Nephron progenitor cell (in vitro differentiated cells): ENCODE data around the gene KDM7A.
A peak's percentile ranks its signal among the peaks of the same experiment; 100 is the strongest.

ENCODE experiments used
- DNase-seq: peaks from one replicate; pipeline ENCODE4 v3.0.0; 2021
- H3K27ac Mint-ChIP-seq: 2 replicates; pipeline ENCODE4 v1.8.0; 2021; ENCODE audit warnings: mild to moderate bottlenecking, moderate library complexity, mixed read lengths
- H3K27me3 Mint-ChIP-seq: 2 replicates; pipeline ENCODE4 v1.8.0; 2021; ENCODE audit warnings: mild to moderate bottlenecking, low read depth, mixed read lengths; ENCODE audit not compliant: poor library complexity
- H3K36me3 Mint-ChIP-seq: 2 replicates; pipeline ENCODE4 v1.8.0; 2021; ENCODE audit warnings: low read depth, mixed read lengths
- H3K4me1 Mint-ChIP-seq: 2 replicates; pipeline ENCODE4 v1.8.0; 2021; ENCODE audit warnings: mixed read lengths
- H3K4me3 Mint-ChIP-seq: 2 replicates; pipeline ENCODE4 v1.8.0; 2021; ENCODE audit warnings: mild to moderate bottlenecking, moderate library complexity, mixed read lengths
- H3K9me3 Mint-ChIP-seq: 2 replicates; pipeline ENCODE4 v1.8.0; 2021; ENCODE audit warnings: mild to moderate bottlenecking, moderate library complexity, mixed read lengths
- TF ChIP-seq, protein P1 (sequence below): fragments of 200-600 bp; sonication (generic); IDR thresholded peaks from 2 replicates; pipeline ENCODE4 v1.5.0; 2021; ENCODE audit warnings: antibody characterized with exemption

The KDM7A gene

GRCh38 chr7:140056431-140057142 is 120.2 kb downstream of the KDM7A start:
- no peak for DNase-seq

GRCh38 chr7:140055833-140056232 is 121.0 kb downstream of the KDM7A start:
- TF ChIP-seq, protein P1, sequence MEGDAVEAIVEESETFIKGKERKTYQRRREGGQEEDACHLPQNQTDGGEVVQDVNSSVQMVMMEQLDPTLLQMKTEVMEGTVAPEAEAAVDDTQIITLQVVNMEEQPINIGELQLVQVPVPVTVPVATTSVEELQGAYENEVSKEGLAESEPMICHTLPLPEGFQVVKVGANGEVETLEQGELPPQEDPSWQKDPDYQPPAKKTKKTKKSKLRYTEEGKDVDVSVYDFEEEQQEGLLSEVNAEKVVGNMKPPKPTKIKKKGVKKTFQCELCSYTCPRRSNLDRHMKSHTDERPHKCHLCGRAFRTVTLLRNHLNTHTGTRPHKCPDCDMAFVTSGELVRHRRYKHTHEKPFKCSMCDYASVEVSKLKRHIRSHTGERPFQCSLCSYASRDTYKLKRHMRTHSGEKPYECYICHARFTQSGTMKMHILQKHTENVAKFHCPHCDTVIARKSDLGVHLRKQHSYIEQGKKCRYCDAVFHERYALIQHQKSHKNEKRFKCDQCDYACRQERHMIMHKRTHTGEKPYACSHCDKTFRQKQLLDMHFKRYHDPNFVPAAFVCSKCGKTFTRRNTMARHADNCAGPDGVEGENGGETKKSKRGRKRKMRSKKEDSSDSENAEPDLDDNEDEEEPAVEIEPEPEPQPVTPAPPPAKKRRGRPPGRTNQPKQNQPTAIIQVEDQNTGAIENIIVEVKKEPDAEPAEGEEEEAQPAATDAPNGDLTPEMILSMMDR, result no peak
- H3K9me3 Mint-ChIP-seq, result no peaks in the 10 kb centered on the region
- peaks cover 7% of the 10 kb centered on the region for H3K4me1 Mint-ChIP-seq
- no peak for DNase-seq
- H3K36me3 Mint-ChIP-seq, result no peaks in the 10 kb centered on the region
- no peak overlapping the region for H3K27ac Mint-ChIP-seq
- no peak overlapping the region for H3K4me3 Mint-ChIP-seq
- peaks cover 46% of the 10 kb centered on the region for H3K27me3 Mint-ChIP-seq

More at GRCh38 chr7:140056431-140057142, 120.2 kb downstream of the KDM7A start:
- peaks cover 4% of the 10 kb centered on the region for H3K9me3 Mint-ChIP-seq
- H3K4me3 Mint-ChIP-seq, result no peak overlapping the region
- no peak overlapping the region for H3K27ac Mint-ChIP-seq
- no peaks in the 10 kb centered on the region for H3K36me3 Mint-ChIP-seq
- H3K27me3 Mint-ChIP-seq, result peaks cover 49% of the 10 kb centered on the region
- peaks cover 7% of the 10 kb centered on the region for H3K4me1 Mint-ChIP-seq
- TF ChIP-seq, protein P1, result no peak

DNA sequence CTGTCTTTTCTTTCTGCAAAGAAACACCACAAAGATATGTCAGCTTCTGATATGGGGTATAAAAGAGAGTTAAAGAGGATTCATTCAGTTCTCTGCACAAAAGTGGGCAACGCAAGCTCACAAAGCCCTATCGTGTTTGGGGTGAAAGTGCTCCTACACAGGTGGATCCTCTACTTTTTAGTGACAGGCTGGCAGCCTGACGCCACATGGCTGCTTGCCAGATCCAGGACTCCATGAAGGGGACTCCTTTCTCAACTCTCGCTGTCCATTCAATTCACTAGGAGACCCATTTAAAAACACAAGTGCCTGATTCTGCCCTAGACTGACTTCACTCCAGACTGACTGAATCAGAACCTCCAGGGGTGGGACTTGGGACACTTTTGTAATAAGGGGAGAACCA is 122.0 kb downstream of the KDM7A start:
- peaks cover 7% of the 10 kb centered on the region for H3K4me1 Mint-ChIP-seq
- peak overlapping the region; percentile 63 for H3K27ac Mint-ChIP-seq
- peaks cover 41% of the 10 kb centered on the region for H3K27me3 Mint-ChIP-seq
- H3K4me3 Mint-ChIP-seq, result no peak overlapping the region
- no peak for DNase-seq
- H3K36me3 Mint-ChIP-seq, result no peaks in the 10 kb centered on the region
- H3K9me3 Mint-ChIP-seq, result no peaks in the 10 kb centered on the region
- TF ChIP-seq, protein P1, result no peak

GRCh38 chr7:140053812-140054539 is 122.8 kb downstream of the KDM7A start:
- DNase-seq, result no peak
- Mint-ChIP-seq H3K9me3 (no peaks in the 10 kb centered on the region), H3K27me3 (peaks cover 33% of the 10 kb centered on the region), H3K4me3 (no peak overlapping the region), H3K36me3 (no peaks in the 10 kb centered on the region), H3K27ac (no peak overlapping the region), H3K4me1 (peaks cover 7% of the 10 kb centered on the region)
- TF ChIP-seq, protein P1, result no peak

DNA sequence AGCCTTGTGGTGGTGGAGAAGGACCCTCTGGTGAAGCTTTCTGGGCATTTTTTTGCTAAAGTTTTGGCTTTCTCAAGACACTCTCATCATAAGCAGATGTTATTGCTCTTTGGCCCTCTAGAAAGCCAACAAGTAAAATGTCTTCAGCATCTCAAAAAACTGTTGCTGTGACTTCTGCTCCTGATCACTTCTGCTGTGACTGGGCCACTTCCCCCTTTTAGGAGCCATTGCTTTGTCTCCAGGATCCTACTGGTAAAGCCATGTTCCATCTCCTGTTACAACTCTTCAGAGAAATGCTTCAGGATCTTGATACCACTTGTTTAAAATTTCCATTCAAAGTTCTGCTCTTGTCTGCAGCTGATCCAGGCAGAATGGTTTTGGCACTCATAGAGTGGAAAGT is 125.0 kb downstream of the KDM7A start:
- Mint-ChIP-seq H3K4me3 (no peak overlapping the region), H3K27ac (no peak overlapping the region), H3K4me1 (peaks cover 7% of the 10 kb centered on the region), H3K27me3 (peaks cover 28% of the 10 kb centered on the region), H3K9me3 (no peaks in the 10 kb centered on the region), H3K36me3 (no peaks in the 10 kb centered on the region)
- TF ChIP-seq, protein P1, result no peak
- no peak for DNase-seq

GRCh38 chr7:140050100-140050499 is 126.7 kb downstream of the KDM7A start:
- no peak overlapping the region for H3K27ac Mint-ChIP-seq
- H3K36me3 Mint-ChIP-seq, result no peaks in the 10 kb centered on the region
- H3K27me3 Mint-ChIP-seq, result peaks cover 24% of the 10 kb centered on the region
- H3K4me3 Mint-ChIP-seq, result no peak overlapping the region
- no peaks in the 10 kb centered on the region for H3K9me3 Mint-ChIP-seq
- TF ChIP-seq, protein P1, result no peak
- no peak for DNase-seq
- H3K4me1 Mint-ChIP-seq, result no peaks in the 10 kb centered on the region
